GM12878 (cell line): ENCODE data around the gene TMEM88. TPM values are rescaled to one million over a fixed set of nuclear protein-coding genes. Genes with fewer than 3 reads are reported as not detected.
A peak's percentile ranks its signal among the peaks of the same experiment; 100 is the strongest.

ENCODE experiments used
- ATF3 ChIP-seq: IDR thresholded peaks from 2 replicates; pipeline ENCODE4 v1.6.1; 2011; ENCODE audit warnings: low read depth, mild to moderate bottlenecking, low read length, moderate library complexity, borderline replicate concordance; ENCODE audit errors: extremely low read depth
- BACH1 ChIP-seq: fragments of 450-650 bp; IDR thresholded peaks from 2 replicates; pipeline ENCODE4 v1.6.1; 2017; ENCODE audit warnings: mild to moderate bottlenecking, borderline replicate concordance
- CBX3 ChIP-seq: fragments of 200-600 bp; sonication (generic); IDR thresholded peaks from 2 replicates; pipeline ENCODE4 v1.6.1; 2016; ENCODE audit warnings: low read depth, borderline replicate concordance
- CREM ChIP-seq: IDR thresholded peaks from 2 replicates; pipeline ENCODE4 v1.6.1; 2014; ENCODE audit warnings: antibody characterized with exemption, low read depth
- E2F8 ChIP-seq: fragments of 450-650 bp; IDR thresholded peaks from 2 replicates; pipeline ENCODE4 v1.6.1; 2018; ENCODE audit warnings: mild to moderate bottlenecking, low read depth, moderate library complexity; ENCODE audit not compliant: partially characterized antibody
- ELK1 ChIP-seq: IDR thresholded peaks from 2 replicates; pipeline ENCODE4 v1.6.1; 2012; ENCODE audit warnings: low read depth, low read length, improper control_type of control experiment
- HDAC6 ChIP-seq: fragments of 200-600 bp; sonication (generic); IDR thresholded peaks from one replicate; pipeline ENCODE4 v1.8.0; 2017; ENCODE audit warnings: antibody characterized with exemption; ENCODE audit not compliant: unreplicated experiment
- HSF1 ChIP-seq: fragments of 150-350 bp; IDR thresholded peaks from 2 replicates; pipeline ENCODE4 v1.6.1; 2014; ENCODE audit warnings: mild to moderate bottlenecking, low read depth, low read length
- NFXL1 ChIP-seq: fragments of 450-650 bp; IDR thresholded peaks from 2 replicates; pipeline ENCODE4 v1.6.1; 2017; ENCODE audit warnings: antibody characterized with exemption, mild to moderate bottlenecking, borderline replicate concordance
- NFYB ChIP-seq: IDR thresholded peaks from 2 replicates; pipeline ENCODE4 v1.6.1; 2011; ENCODE audit warnings: low read depth, mild to moderate bottlenecking, low read length, improper control_type of control experiment, moderate library complexity; ENCODE audit not compliant: insufficient read depth
- NRF1 ChIP-seq: conservative IDR thresholded peaks from 2 replicates; pipeline ENCODE4 v1.6.1; 2011; ENCODE audit warnings: mild to moderate bottlenecking, low read depth, low read length, improper control_type of control experiment
- SIX5 ChIP-seq: IDR thresholded peaks from 2 replicates; pipeline ENCODE4 v1.6.1; 2011; ENCODE audit warnings: mild to moderate bottlenecking, low read depth, low read length, moderate library complexity; ENCODE audit not compliant: severe bottlenecking
- STAT1 ChIP-seq: fragments of 450-650 bp; conservative IDR thresholded peaks from 2 replicates; pipeline ENCODE4 v1.6.1; 2014; ENCODE audit warnings: antibody characterized with exemption, mild to moderate bottlenecking
- YBX1 ChIP-seq: fragments of 450-650 bp; IDR thresholded peaks from 2 replicates; pipeline ENCODE4 v1.6.1; 2016; ENCODE audit warnings: antibody characterized with exemption
- ZBED1 ChIP-seq: IDR thresholded peaks from 2 replicates; pipeline ENCODE4 v1.6.1; 2016; ENCODE audit warnings: borderline replicate concordance
- ZBTB33 ChIP-seq: fragments of 450-650 bp; IDR thresholded peaks from 2 replicates; pipeline ENCODE4 v1.6.1; 2017; ENCODE audit warnings: mild to moderate bottlenecking
- ZNF217 ChIP-seq: fragments of 450-650 bp; IDR thresholded peaks from 2 replicates; pipeline ENCODE4 v1.6.1; 2017; ENCODE audit warnings: antibody characterized with exemption, mild to moderate bottlenecking
- ZNF24 ChIP-seq: fragments of 450-650 bp; IDR thresholded peaks from 2 replicates; pipeline ENCODE4 v1.6.1; 2017; ENCODE audit warnings: antibody characterized with exemption, mild to moderate bottlenecking
- ZZZ3 ChIP-seq: IDR thresholded peaks from 2 replicates; pipeline ENCODE4 v1.6.1; 2011; ENCODE audit warnings: low read depth; ENCODE audit not compliant: control insufficient read depth, insufficient read length
- polyA plus RNA-seq, 11 experiments: library from polyadenylated mRNA; depleted of rRNA in 4 of 11; unstranded in 6 of 11; stranded (reverse) in 5 of 11; fragments of >200 nt; fragmentation: Nextera tagmentation in 4 of 11; fragmentation: Illumina TruSeq in 1 of 11; extraction: Ambion mirVana in 4 of 11; extraction: Trizol in 1 of 11; gene quantifications; 1 replicate in 1 of 11; 2 replicates in 10 of 11; pipeline versions ENCODE4 v1.2.1 to v1.2.3, GENCODE V29; 2011 to 2016; ENCODE audit warnings: inconsistent platforms in 2 of 11, missing spikeins in 2 of 11, low read depth in 1 of 11
- total RNA-seq, 4 experiments: library from RNA; depleted of rRNA in 3 of 4; stranded (reverse); fragments of >200 nt in 3 of 4; fragmentation: Illumina TruSeq in 1 of 4; extraction: Trizol in 1 of 4; gene quantifications; 2 replicates each; pipeline versions ENCODE4 v1.2.1 to v1.2.3, GENCODE V29; 2013 to 2021
- TF ChIP-seq, protein P1 (sequence below): IDR thresholded peaks from 2 replicates; pipeline ENCODE4 v1.6.1; 2012; ENCODE audit warnings: low read length, inconsistent platforms

The TMEM88 gene
- total and polyA plus RNA-seq, 10 of the 15 experiments (the other 5 are each of a cell fraction or from before 2014, with no cell fraction given), result 0.21 to 2.2 (median 0.62) TPM; not detected in 5

- TF ChIP-seq HSF1 (no peak), ZNF24 (no peak), ELK1 (no peak), YBX1 (no peak), NRF1 (peak; percentile 64), CBX3 (no peak), ZZZ3 (no peak), NFXL1 (no peak), BACH1 (peak; percentile 23; the same call in 1 of the 2 replicates), STAT1 (no peak), CREM (peak; percentile 70; the same call in 1 of the 2 replicates), NFYB (peak; percentile 75; the same call in 1 of the 2 replicates), ZNF217 (no peak), ZBED1 (no peak), HDAC6 (no peak), ZBTB33 (no peak), SIX5 (no peak), E2F8 (no peak), ATF3 (no peak)
- TF ChIP-seq, protein P1, sequence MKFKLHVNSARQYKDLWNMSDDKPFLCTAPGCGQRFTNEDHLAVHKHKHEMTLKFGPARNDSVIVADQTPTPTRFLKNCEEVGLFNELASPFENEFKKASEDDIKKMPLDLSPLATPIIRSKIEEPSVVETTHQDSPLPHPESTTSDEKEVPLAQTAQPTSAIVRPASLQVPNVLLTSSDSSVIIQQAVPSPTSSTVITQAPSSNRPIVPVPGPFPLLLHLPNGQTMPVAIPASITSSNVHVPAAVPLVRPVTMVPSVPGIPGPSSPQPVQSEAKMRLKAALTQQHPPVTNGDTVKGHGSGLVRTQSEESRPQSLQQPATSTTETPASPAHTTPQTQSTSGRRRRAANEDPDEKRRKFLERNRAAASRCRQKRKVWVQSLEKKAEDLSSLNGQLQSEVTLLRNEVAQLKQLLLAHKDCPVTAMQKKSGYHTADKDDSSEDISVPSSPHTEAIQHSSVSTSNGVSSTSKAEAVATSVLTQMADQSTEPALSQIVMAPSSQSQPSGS, result no peak
These were observed 19.7 kb upstream of the TMEM88 start (continued) for GRCh38 chr17:7834957-7835813.
